H9 (cell line): ENCODE results near the gene WARS2. TPM values are rescaled to one million over a fixed set of nuclear protein-coding genes. Genes with fewer than 3 reads are reported as not detected.

Experiments
- DNase-seq: peaks from one replicate; pipeline ENCODE4 v3.0.0-alpha.2; 2017
- H2AFZ ChIP-seq: one replicate; pipeline ENCODE4 v1.6.1; 2013; ENCODE audit warnings: mild to moderate bottlenecking, low read length, control low read depth, moderate library complexity
- H2AK5ac ChIP-seq: 2 replicates; pipeline ENCODE4 v1.6.1; 2013; ENCODE audit warnings: low read length, control low read depth, mixed read lengths; ENCODE audit not compliant: insufficient read length
- H2BK120ac ChIP-seq: one replicate; pipeline ENCODE4 v1.6.1; 2013; ENCODE audit warnings: low read depth, mild to moderate bottlenecking, low read length, control low read depth, inconsistent platforms; ENCODE audit not compliant: poor library complexity, severe bottlenecking
- H2BK12ac ChIP-seq: 2 replicates; pipeline ENCODE4 v1.6.1; 2013; ENCODE audit warnings: low read length, control low read depth, mixed read lengths, low read depth; ENCODE audit not compliant: insufficient read length
- H2BK15ac ChIP-seq: 2 replicates; pipeline ENCODE4 v1.6.1; 2013; ENCODE audit warnings: low read depth, low read length, control low read depth
- H2BK20ac ChIP-seq: one replicate; pipeline ENCODE4 v1.6.1; 2013; ENCODE audit warnings: low read depth, mild to moderate bottlenecking, low read length, control low read depth, inconsistent platforms; ENCODE audit not compliant: poor library complexity, severe bottlenecking
- H2BK5ac ChIP-seq: 2 replicates; pipeline ENCODE4 v1.6.1; 2013; ENCODE audit warnings: low read length, control low read depth, mixed read lengths; ENCODE audit not compliant: insufficient read length
- H3K14ac ChIP-seq: 2 replicates; pipeline ENCODE4 v1.6.1; 2013; ENCODE audit warnings: low read length, control low read depth; ENCODE audit not compliant: insufficient read depth
- H3K18ac ChIP-seq: 2 replicates; pipeline ENCODE4 v1.6.1; 2013; ENCODE audit warnings: low read depth, mild to moderate bottlenecking, mixed read lengths, low read length, control low read depth; ENCODE audit not compliant: insufficient read length
- H3K23ac ChIP-seq: 2 replicates; pipeline ENCODE4 v1.6.1; 2013; ENCODE audit warnings: low read length, control low read depth, mixed read lengths, low read depth; ENCODE audit not compliant: insufficient read length
- H3K23me2 ChIP-seq: 2 replicates; pipeline ENCODE4 v1.6.1; 2013; ENCODE audit warnings: low read depth, mild to moderate bottlenecking, mixed read lengths, low read length, control low read depth; ENCODE audit not compliant: insufficient read length, poor library complexity, severe bottlenecking
- H3K27ac ChIP-seq: 2 replicates; pipeline ENCODE4 v1.5.1; 2013; ENCODE audit warnings: low read length, control low read depth, mixed read lengths, low read depth; ENCODE audit not compliant: insufficient read length
- H3K27me3 ChIP-seq: 2 replicates; pipeline ENCODE4 v1.6.1; 2013; ENCODE audit warnings: low read length, control low read depth, inconsistent platforms; ENCODE audit not compliant: insufficient read depth
- H3K4ac ChIP-seq: 2 replicates; pipeline ENCODE4 v1.6.1; 2013; ENCODE audit warnings: low read depth, mild to moderate bottlenecking, control low read depth, inconsistent platforms, low read length, moderate library complexity
- H3K4me1 ChIP-seq: 2 replicates; pipeline ENCODE4 v1.6.1; 2013; ENCODE audit warnings: low read length, control low read depth, inconsistent platforms; ENCODE audit not compliant: insufficient read depth
- H3K4me2 ChIP-seq: 2 replicates; pipeline ENCODE4 v1.6.1; 2013; ENCODE audit warnings: low read length, control low read depth, mixed read lengths; ENCODE audit not compliant: insufficient read length, insufficient read depth
- H3K56ac ChIP-seq: 2 replicates; pipeline ENCODE4 v1.6.1; 2013; ENCODE audit warnings: low read depth, mild to moderate bottlenecking, mixed read lengths, low read length, control low read depth; ENCODE audit not compliant: insufficient read length
- H3K79me1 ChIP-seq: 2 replicates; pipeline ENCODE4 v1.6.1; 2013; ENCODE audit warnings: low read depth, mild to moderate bottlenecking, moderate library complexity, low read length, control low read depth, inconsistent platforms; ENCODE audit not compliant: insufficient read depth, poor library complexity, severe bottlenecking
- H3K79me2 ChIP-seq: 2 replicates; pipeline ENCODE4 v1.6.1; 2013; ENCODE audit warnings: low read length, control low read depth, inconsistent platforms; ENCODE audit not compliant: insufficient read depth
- H3K9ac ChIP-seq: 2 replicates; pipeline ENCODE4 v1.6.1; 2013; ENCODE audit warnings: low read length, control low read depth, mixed read lengths; ENCODE audit not compliant: insufficient read length; ENCODE audit errors: extremely low read depth
- H3K9me3 ChIP-seq: one replicate; pipeline ENCODE4 v1.6.1; 2013; ENCODE audit warnings: low read depth, low read length, inconsistent platforms; ENCODE audit not compliant: control insufficient read depth
- H3T11ph ChIP-seq: one replicate; pipeline ENCODE4 v1.6.1; 2013; ENCODE audit warnings: mild to moderate bottlenecking, low read length, control low read depth, inconsistent platforms
- H4K20me1 ChIP-seq: one replicate; pipeline ENCODE4 v1.6.1; 2013; ENCODE audit not compliant: control insufficient read depth, insufficient read length, insufficient read depth
- H4K5ac ChIP-seq: 2 replicates; pipeline ENCODE4 v1.6.1; 2013; ENCODE audit warnings: low read depth, mild to moderate bottlenecking, mixed read lengths, low read length, control low read depth; ENCODE audit not compliant: insufficient read length
- H4K8ac ChIP-seq: replicated peaks from 2 replicates; pipeline ENCODE4 v1.6.1; 2013; ENCODE audit warnings: low read length, control low read depth, mixed read lengths, low read depth; ENCODE audit not compliant: insufficient read length
- H4K91ac ChIP-seq: 2 replicates; pipeline ENCODE4 v1.6.1; 2013; ENCODE audit warnings: low read depth, mild to moderate bottlenecking, moderate library complexity, mixed read lengths, low read length, control low read depth; ENCODE audit not compliant: insufficient read length
- H3K27ac Mint-ChIP-seq, 3 experiments: 2 replicates in 2 of 3; 3 replicates in 1 of 3; pipeline ENCODE4 v1.8.0; 2020 to 2021; ENCODE audit warnings: mixed read lengths in 3 of 3, mild to moderate bottlenecking in 1 of 3, moderate library complexity in 1 of 3
- H3K27me3 Mint-ChIP-seq: 2 replicates; pipeline ENCODE4 v1.8.0; 2021; ENCODE audit warnings: low read depth, mild to moderate bottlenecking, moderate library complexity, mixed read lengths
- H3K36me3 Mint-ChIP-seq, 3 experiments: 2 replicates in 2 of 3; 3 replicates in 1 of 3; pipeline ENCODE4 v1.8.0; 2020 to 2021; ENCODE audit warnings: low read depth in 3 of 3, mixed read lengths in 3 of 3; ENCODE audit not compliant: insufficient read depth in 1 of 3
- H3K4me1 Mint-ChIP-seq, 2 experiments: 2 replicates each; pipeline ENCODE4 v1.8.0; 2020; ENCODE audit warnings: mixed read lengths in 2 of 2
- H3K4me3 Mint-ChIP-seq, 2 experiments: 2 replicates in 1 of 2; 3 replicates in 1 of 2; pipeline ENCODE4 v1.8.0; 2020 to 2021; ENCODE audit warnings: mild to moderate bottlenecking in 2 of 2, mixed read lengths in 2 of 2, moderate library complexity in 1 of 2
- H3K9me3 Mint-ChIP-seq, 2 experiments: 2 replicates in 1 of 2; 3 replicates in 1 of 2; pipeline ENCODE4 v1.8.0; 2020; ENCODE audit warnings: mild to moderate bottlenecking in 2 of 2, mixed read lengths in 2 of 2, moderate library complexity in 1 of 2
- CTCF ChIP-seq: fragments of 200-600 bp; sonication (generic); conservative IDR thresholded peaks from 3 replicates; pipeline ENCODE4 v1.8.0; 2021; ENCODE audit warnings: antibody characterized with exemption, mild to moderate bottlenecking
- WGBS: extraction: QIAGEN DNeasy Blood & Tissue Kit; methylation state at CpG from one replicate; pipeline ENCODE4 v1.1.7; 2013; ENCODE audit warnings: missing lambda C conversion rate, low lambda C conversion rate, mixed read lengths; ENCODE audit not compliant: insufficient read length; ENCODE audit errors: extremely low coverage; 5-methylcytosine and 5-hydroxymethylcytosine counted together
- total RNA-seq: library from RNA; stranded (reverse); gene quantifications from 2 replicates; pipeline ENCODE4 v1.2.1, GENCODE V29; 2021

The WARS2 gene
- total RNA-seq, 1 experiment from 2014 or later: 9.7 TPM

- no peak overlapping the region for H3K4ac ChIP-seq
- no peak overlapping the region for H2BK12ac ChIP-seq
- no CpG with 5 or more reads among the region's 1 CpG for WGBS
- H3K56ac ChIP-seq: no peak overlapping the region
- H3K9me3 ChIP-seq: no peaks in the 10 kb centered on the region
- no peaks in the 10 kb centered on the region for H3K79me2 ChIP-seq
- no peaks in the 10 kb centered on the region for H3K79me1 ChIP-seq
- no peak overlapping the region for H3K27ac Mint-ChIP-seq
- no peak overlapping the region for H4K91ac ChIP-seq
- no peak for DNase-seq
- H2BK20ac ChIP-seq: no peak overlapping the region
- no peak overlapping the region for H3K9ac ChIP-seq
- peaks cover 0 to 3% of the 10 kb centered on the region in 2 experiments; a peak in 1 of 5 replicates for H3K9me3 Mint-ChIP-seq
- no peak overlapping the region for H2AFZ ChIP-seq
- H2BK120ac ChIP-seq: no peak overlapping the region
- no peaks in the 10 kb centered on the region for H3K23me2 ChIP-seq
- H3K27me3 Mint-ChIP-seq: no peaks in the 10 kb centered on the region
- no peaks in the 10 kb centered on the region for H3K4me1 ChIP-seq
- peaks cover 0 to 4% (median 0%) of the 10 kb centered on the region in 3 experiments; a peak in 2 of 7 replicates for H3K36me3 Mint-ChIP-seq
- no peaks in the 10 kb centered on the region for H3K27me3 ChIP-seq
- H3K27ac ChIP-seq: no peak overlapping the region
- no peak overlapping the region for H3T11ph ChIP-seq
- H2BK5ac ChIP-seq: no peak overlapping the region
- no peak overlapping the region for H3K23ac ChIP-seq
- H2AK5ac ChIP-seq: no peak overlapping the region
- H3K4me2 ChIP-seq: no peak overlapping the region
- H4K8ac ChIP-seq: no peak overlapping the region
- no peak overlapping the region for H2BK15ac ChIP-seq
- H3K4me1 Mint-ChIP-seq: peaks cover 7 to 8% of the 10 kb centered on the region in 2 experiments
- no peaks in the 10 kb centered on the region for H4K20me1 ChIP-seq
- H4K5ac ChIP-seq: no peak overlapping the region
- no peak overlapping the region for H3K18ac ChIP-seq
- TF ChIP-seq CTCF: no peak
- no peak overlapping the region for H3K4me3 Mint-ChIP-seq
- H3K14ac ChIP-seq: no peak overlapping the region
These were observed 64.8 kb downstream of the WARS2 start for GRCh38 chr1:119075614-119076013.
